GM12878 (cell line): ENCODE measurements around the gene REXO2. TPM values are rescaled to one million over a fixed set of nuclear protein-coding genes. Genes with fewer than 3 reads are reported as not detected.
A peak's percentile ranks its signal among the peaks of the same experiment; 100 is the strongest.

Experiments used
- CBX5 ChIP-seq: sonication (generic); IDR thresholded peaks from 2 replicates; pipeline ENCODE4 v1.6.1; 2016; ENCODE audit warnings: low read depth, moderate library complexity, mild to moderate bottlenecking, inconsistent platforms
- E2F8 ChIP-seq: fragments of 450-650 bp; IDR thresholded peaks from 2 replicates; pipeline ENCODE4 v1.6.1; 2018; ENCODE audit warnings: mild to moderate bottlenecking, low read depth, moderate library complexity; ENCODE audit not compliant: partially characterized antibody
- EGR1 ChIP-seq, 2 experiments: IDR thresholded peaks; 1 replicate in 1 of 2; 2 replicates in 1 of 2; pipeline ENCODE4 v1.6.1; 2011 to 2012; ENCODE audit warnings: low read depth in 2 of 2, low read length in 2 of 2, borderline replicate concordance in 1 of 2, mild to moderate bottlenecking in 1 of 2, moderate library complexity in 1 of 2
- ELK1 ChIP-seq: IDR thresholded peaks from 2 replicates; pipeline ENCODE4 v1.6.1; 2012; ENCODE audit warnings: low read depth, low read length, improper control_type of control experiment
- ESRRA ChIP-seq: IDR thresholded peaks from 2 replicates; pipeline ENCODE4 v1.6.1; 2012; ENCODE audit warnings: mild to moderate bottlenecking, low read length, improper control_type of control experiment
- FOXK2 ChIP-seq: fragments of 450-650 bp; IDR thresholded peaks from 2 replicates; pipeline ENCODE4 v1.6.1; 2017; ENCODE audit warnings: mild to moderate bottlenecking, moderate library complexity
- GABPA ChIP-seq: IDR thresholded peaks from 2 replicates; pipeline ENCODE4 v1.6.1; 2014; ENCODE audit warnings: antibody characterized with exemption, low read depth, mild to moderate bottlenecking, inconsistent platforms
- GATAD2B ChIP-seq: fragments of 450-650 bp; conservative IDR thresholded peaks from 2 replicates; pipeline ENCODE4 v1.6.1; 2017; ENCODE audit warnings: low read depth, mild to moderate bottlenecking, moderate library complexity
- HDGF ChIP-seq: fragments of 450-650 bp; IDR thresholded peaks from 2 replicates; pipeline ENCODE4 v1.6.1; 2016; ENCODE audit warnings: antibody characterized with exemption
- KLF5 ChIP-seq: fragments of 450-650 bp; IDR thresholded peaks from 2 replicates; pipeline ENCODE4 v1.6.1; 2014; ENCODE audit warnings: mild to moderate bottlenecking; ENCODE audit not compliant: partially characterized antibody
- NBN ChIP-seq: fragments of 450-650 bp; IDR thresholded peaks from 2 replicates; pipeline ENCODE4 v1.6.1; 2016
- RFX5 ChIP-seq: IDR thresholded peaks from 2 replicates; pipeline ENCODE4 v1.6.1; 2011; ENCODE audit warnings: low read depth, low read length, improper control_type of control experiment
- RUNX3 ChIP-seq: IDR thresholded peaks from 2 replicates; pipeline ENCODE4 v1.6.1; 2012; ENCODE audit warnings: low read length, inconsistent platforms
- SUZ12 ChIP-seq: fragments of 200-600 bp; sonication (generic); IDR thresholded peaks from one replicate; pipeline ENCODE4 v1.6.1; 2018; ENCODE audit warnings: antibody characterized with exemption, mild to moderate bottlenecking; ENCODE audit not compliant: unreplicated experiment
- USF2 ChIP-seq: IDR thresholded peaks from 2 replicates; pipeline ENCODE4 v1.6.1; 2011; ENCODE audit warnings: low read depth, low read length, improper control_type of control experiment, borderline replicate concordance
- ZNF274 ChIP-seq: IDR thresholded peaks from one replicate; pipeline ENCODE4 v1.8.0; 2011; ENCODE audit not compliant: insufficient read length, insufficient read depth
- ZNF687 ChIP-seq: fragments of 450-650 bp; IDR thresholded peaks from 2 replicates; pipeline ENCODE4 v1.6.1; 2017; ENCODE audit warnings: mild to moderate bottlenecking, moderate library complexity
- polyA plus RNA-seq, 11 experiments: library from polyadenylated mRNA; depleted of rRNA in 4 of 11; unstranded in 6 of 11; stranded (reverse) in 5 of 11; fragments of >200 nt; fragmentation: Nextera tagmentation in 4 of 11; fragmentation: Illumina TruSeq in 1 of 11; extraction: Ambion mirVana in 4 of 11; extraction: Trizol in 1 of 11; gene quantifications; 1 replicate in 1 of 11; 2 replicates in 10 of 11; pipeline versions ENCODE4 v1.2.1 to v1.2.3, GENCODE V29; 2011 to 2016; ENCODE audit warnings: inconsistent platforms in 2 of 11, missing spikeins in 2 of 11, low read depth in 1 of 11
- total RNA-seq, 4 experiments: library from RNA; depleted of rRNA in 3 of 4; stranded (reverse); fragments of >200 nt in 3 of 4; fragmentation: Illumina TruSeq in 1 of 4; extraction: Trizol in 1 of 4; gene quantifications; 2 replicates each; pipeline versions ENCODE4 v1.2.1 to v1.2.3, GENCODE V29; 2013 to 2021

REXO2 gene
- total and polyA plus RNA-seq, 10 of the 15 experiments (the other 5 are each of a cell fraction or from before 2014, with no cell fraction given): 3.3 to 12.5 (median 5.3) TPM

GRCh38 chr11:114400216-114400914, 38.9 kb upstream of the REXO2 start, which contains the start of the genes C11orf71 and RBM7 (continued):
- TF ChIP-seq GATAD2B (peak; percentile 89), RFX5 (no peak), ESRRA (peak; percentile 50; the same call in 1 of the 2 replicates), NBN (peak; percentile 78), ELK1 (peak; percentile 61; the same call in 1 of the 2 replicates), CBX5 (peak; percentile 38; the same call in 1 of the 2 replicates), ZNF274 (no peak), ZNF687 (no peak; the same call in none of the 2 replicates), GABPA (no peak), USF2 (no peak), HDGF (0 out of 2 replicates have a peak, but pooled peaks have one; percentile 15), FOXK2 (no peak), EGR1 (IDR thresholded peaks at IDR 0.05; ENCODE audit: borderline replicate concordance in 1 of 2, low read depth in 2 of 2, low read length in 2 of 2) (peak; percentile 49 to 76; a peak in 2 of 3 replicates), SUZ12 (no peak), RUNX3 (peak; percentile 52), KLF5 (peak; percentile 71), E2F8 (no peak)
